ENCODE measurements around the gene CORO2A.

Gene CORO2A

DNA sequence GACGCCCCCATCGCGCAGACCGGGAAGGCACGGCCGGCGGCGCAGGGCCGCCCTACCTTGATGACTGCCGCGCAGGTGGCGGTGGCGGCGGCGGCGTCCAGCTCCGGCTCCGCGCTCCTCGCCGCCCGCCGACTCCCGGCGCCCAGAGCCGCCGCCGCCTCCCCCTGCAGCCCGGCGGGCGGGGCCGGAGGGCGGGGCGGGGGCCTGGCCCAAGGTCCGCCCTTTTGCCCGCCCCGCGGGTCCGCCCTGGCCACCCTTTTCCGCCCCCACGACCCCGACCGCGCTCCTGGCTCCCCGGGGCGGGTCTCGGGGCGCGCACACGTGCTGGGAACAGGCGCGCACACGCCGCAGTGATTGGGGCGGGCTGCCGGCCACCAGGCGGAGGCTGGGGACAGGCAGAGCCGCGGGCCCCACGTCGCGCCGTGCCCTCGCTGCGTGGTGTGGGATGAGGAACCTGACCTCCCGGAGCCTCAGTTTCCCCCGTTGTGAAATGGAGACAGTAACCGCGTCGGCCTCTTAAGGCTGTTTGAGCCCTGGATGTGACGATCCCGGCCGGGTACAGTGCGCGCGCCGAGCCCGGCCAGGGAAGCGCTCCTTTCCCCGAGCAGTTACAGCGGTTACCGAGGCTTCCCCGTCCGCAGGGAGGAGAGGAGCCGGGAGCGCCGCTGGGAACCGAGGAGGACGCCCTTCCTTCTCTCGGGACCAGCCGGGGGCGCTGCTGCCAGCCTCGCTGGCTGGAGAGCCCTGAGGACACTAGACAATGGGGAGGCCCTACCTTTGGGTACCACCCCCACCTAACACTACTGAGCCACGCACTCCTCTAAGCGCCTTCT is at the start of gene CORO2A:
Gene CORO2A, minus strand, starts transcription at position 135 of the 833 bp plus-strand sequence. CDS start 34,977 bp downstream, outside the sequence.
- in situ Hi-C loops (cut with MboI; ENCODE audit: low pct_unique_long_range_greater_than_20kb, low sequenced_read_pairs, unreplicated experiment): no loop called here
- DNase-seq (ENCODE audit: low spot score): peak; percentile 90
- TF ChIP-seq CTCF (IDR thresholded peaks at IDR 0.05; ENCODE audit: extremely low read depth, insufficient read depth, missing control alignments): peak; percentile 35

DNA sequence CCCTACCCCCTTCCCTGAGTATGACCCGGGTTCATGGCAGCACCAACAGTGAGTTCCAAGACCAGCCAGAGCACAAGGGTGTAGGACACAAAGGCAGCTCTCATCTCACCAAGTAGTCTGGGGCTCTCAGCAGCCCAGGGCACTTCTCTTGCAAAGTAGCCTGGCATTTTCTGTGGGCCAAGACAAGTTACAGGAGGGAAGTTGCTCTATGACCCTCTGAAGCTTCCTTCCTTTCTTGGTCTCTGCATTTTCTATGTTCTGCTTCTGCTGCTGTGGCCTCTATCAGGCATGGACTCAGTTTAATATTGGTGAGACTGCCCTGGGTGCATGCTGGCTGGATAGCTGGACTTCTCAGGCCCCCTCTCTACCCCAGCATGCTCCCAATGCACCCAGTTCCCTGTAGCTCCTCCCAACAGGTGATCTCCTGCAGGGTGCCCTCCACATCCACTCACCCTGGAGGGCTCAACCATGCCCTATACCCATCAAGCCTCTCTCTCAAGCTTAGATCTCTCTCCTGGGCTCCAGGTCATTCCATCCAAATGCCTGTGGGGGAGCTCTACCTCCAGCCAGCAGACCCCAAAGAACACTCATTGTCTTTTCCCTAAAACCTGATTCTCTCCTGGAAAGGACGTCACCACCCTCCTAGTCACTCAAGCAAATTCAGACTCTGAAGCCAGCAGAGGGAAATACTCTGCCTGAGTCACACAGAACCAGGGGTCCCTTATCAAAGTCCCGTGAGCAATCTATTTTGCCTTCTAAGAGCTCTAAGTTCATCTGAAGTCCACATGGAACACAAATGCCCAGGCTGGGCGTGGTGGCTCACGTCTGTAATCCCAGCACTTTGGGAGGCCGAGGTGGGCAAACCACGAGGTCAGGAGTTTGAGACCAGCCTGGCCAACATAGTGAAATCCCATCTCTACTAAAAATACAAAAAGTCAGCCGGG is 49.2 kb upstream of the CORO2A start:
- DNase-seq (ENCODE audit: low spot score): no peak
- TF ChIP-seq CTCF (IDR thresholded peaks at IDR 0.05; ENCODE audit: extremely low read depth, insufficient read depth, missing control alignments): peak; percentile 17
- in situ Hi-C loops (cut with MboI; ENCODE audit: low pct_unique_long_range_greater_than_20kb, low sequenced_read_pairs, unreplicated experiment): no loop called here

DNA sequence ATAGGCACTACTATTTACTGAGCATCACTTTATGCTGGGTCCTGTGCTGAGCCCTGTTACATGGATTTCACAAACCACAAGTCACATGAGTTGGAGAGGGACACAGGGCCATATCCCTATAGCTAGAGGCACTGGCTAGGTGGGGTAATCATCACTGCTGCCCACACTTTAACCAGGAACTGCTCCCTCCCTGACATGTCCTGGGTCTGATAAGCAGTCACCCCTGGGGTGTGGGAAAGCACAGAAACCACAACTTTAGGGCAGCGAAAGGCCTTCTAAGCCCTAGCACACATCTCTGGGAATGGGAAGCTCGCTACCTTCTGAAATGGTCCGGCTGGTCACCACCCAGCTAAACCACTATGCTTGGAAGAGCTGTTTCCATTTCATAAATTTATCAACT is 48.0 kb upstream of the CORO2A start:
- in situ Hi-C loops (cut with MboI; ENCODE audit: low pct_unique_long_range_greater_than_20kb, low sequenced_read_pairs, unreplicated experiment): no loop called here
- no peak for TF ChIP-seq CTCF (IDR thresholded peaks at IDR 0.05; ENCODE audit: extremely low read depth, insufficient read depth, missing control alignments)
- DNase-seq (ENCODE audit: low spot score): no peak

DNA sequence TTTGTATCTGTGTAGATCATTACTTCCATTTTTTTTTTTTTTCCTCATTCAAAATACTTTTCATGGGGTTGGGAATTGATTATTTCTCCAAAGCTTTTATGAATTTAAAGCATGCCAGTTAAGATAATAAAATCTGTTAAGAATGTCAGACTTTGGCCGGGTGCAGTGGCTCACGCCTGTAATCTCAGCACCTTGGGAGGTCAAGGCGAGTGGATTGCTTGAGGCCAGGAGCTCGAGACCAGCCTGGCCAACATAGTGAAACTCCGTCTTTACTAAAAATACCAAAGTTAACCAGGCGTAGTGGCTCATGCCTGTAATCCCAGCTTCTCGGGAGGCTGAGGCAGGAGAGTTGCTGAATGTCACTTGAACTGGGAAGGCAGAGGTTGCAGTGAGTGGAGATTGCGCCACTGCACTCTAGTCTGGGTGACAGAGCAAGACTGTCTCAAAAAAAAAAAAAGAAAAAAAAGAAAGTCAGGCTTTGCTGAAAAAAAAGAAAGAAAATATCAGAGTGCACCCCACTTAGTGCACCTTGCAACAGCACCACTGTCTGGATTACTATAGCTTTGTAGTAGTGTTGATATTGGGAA is 44.6 kb upstream of the CORO2A start:
- TF ChIP-seq CTCF (IDR thresholded peaks at IDR 0.05; ENCODE audit: extremely low read depth, insufficient read depth, missing control alignments): no peak
- in situ Hi-C loops (cut with MboI; ENCODE audit: low pct_unique_long_range_greater_than_20kb, low sequenced_read_pairs, unreplicated experiment): no loop called here
- no peak for DNase-seq (ENCODE audit: low spot score)

GRCh38 chr9:98235126-98235525 is 42.7 kb upstream of the CORO2A start:
- no peak for DNase-seq (ENCODE audit: low spot score)
- TF ChIP-seq CTCF (IDR thresholded peaks at IDR 0.05; ENCODE audit: extremely low read depth, insufficient read depth, missing control alignments): no peak
- in situ Hi-C loops (cut with MboI; ENCODE audit: low pct_unique_long_range_greater_than_20kb, low sequenced_read_pairs, unreplicated experiment): no loop called here

GRCh38 chr9:98234245-98234825 is 41.9 kb upstream of the CORO2A start:
- DNase-seq (ENCODE audit: low spot score): no peak
- in situ Hi-C loops (cut with MboI; ENCODE audit: low pct_unique_long_range_greater_than_20kb, low sequenced_read_pairs, unreplicated experiment): no loop called here
- peak; percentile 3 for TF ChIP-seq CTCF (IDR thresholded peaks at IDR 0.05; ENCODE audit: extremely low read depth, insufficient read depth, missing control alignments)
